SK-N-SH (cell line): Measurements from ENCODE around the gene PCDHGA9. TPM values are rescaled to one million over a fixed set of nuclear protein-coding genes. Genes with fewer than 3 reads are reported as not detected.

ENCODE experiments used
- CTCF ChIA-PET: fragments of 300-600, 350-600 bp; formaldehyde crosslinking; extraction: SDS; loops from one replicate; lab custom pipeline; 2021; lab: Yijun Ruan, JAX
- POLR2A ChIA-PET: fragments of 350-600 bp; sonication (Branson Sonifier 250); formaldehyde crosslinking; extraction: SDS; loops from one replicate; lab custom pipeline; 2020; ENCODE audit warnings: antibody characterized with exemption, inconsistent platforms; lab: Yijun Ruan, JAX
- DNase-seq: peaks from one replicate; pipeline ENCODE4 v3.0.0; 2012
- H2AFZ ChIP-seq: fragments of 200-600 bp; sonication (generic); 2 replicates; pipeline ENCODE4 v1.8.1; 2016; ENCODE audit warnings: antibody characterized with exemption, mild to moderate bottlenecking, low read depth
- H3F3A ChIP-seq: fragments of 200-600 bp; sonication (generic); replicated peaks from 2 replicates; pipeline ENCODE3; 2016; ENCODE audit warnings: antibody characterized with exemption, mild to moderate bottlenecking; ENCODE audit not compliant: insufficient read depth
- H3K27ac ChIP-seq, 2 experiments: fragments of 200-500 bp in 1 of 2; fragments of 200-600 bp in 1 of 2; sonication (Bioruptor generic) in 1 of 2; sonication (generic), shearing (Covaris generic) in 1 of 2; 2 replicates each; pipeline versions ENCODE4 v1.5.1 to v1.6.1; 2014 to 2016; ENCODE audit warnings: low read depth in 2 of 2, inconsistent platforms in 1 of 2, low read length in 1 of 2, mild to moderate bottlenecking in 1 of 2, mixed read lengths in 1 of 2
- H3K27me3 ChIP-seq: fragments of 200-600 bp; sonication (generic), shearing (Covaris generic); 2 replicates; pipeline ENCODE4 v1.6.1; 2016; ENCODE audit warnings: mixed run types; ENCODE audit not compliant: insufficient read depth
- H3K36me3 ChIP-seq, 2 experiments: fragments of 200-500 bp in 1 of 2; fragments of 200-600 bp in 1 of 2; sonication (Bioruptor generic) in 1 of 2; sonication (generic) in 1 of 2; replicated peaks in 1 of 2; 2 replicates each; pipeline versions ENCODE3 to v1.5.1; 2014 to 2016; ENCODE audit warnings: low read length in 1 of 2, mild to moderate bottlenecking in 1 of 2; ENCODE audit not compliant: insufficient read depth in 2 of 2, control insufficient read depth in 1 of 2
- H3K4me1 ChIP-seq, 2 experiments: fragments of 200-500 bp in 1 of 2; fragments of 200-600 bp in 1 of 2; sonication (Bioruptor generic) in 1 of 2; sonication (generic), shearing (Covaris generic) in 1 of 2; 2 replicates each; pipeline versions ENCODE4 v1.5.1 to v1.6.1; 2014 to 2016; ENCODE audit warnings: low read depth in 1 of 2, low read length in 1 of 2, mixed run types in 1 of 2; ENCODE audit not compliant: insufficient read depth in 2 of 2, control insufficient read depth in 1 of 2
- H3K4me2 ChIP-seq: fragments of 200-600 bp; sonication (generic), shearing (Covaris generic); 2 replicates; pipeline ENCODE4 v1.6.1; 2017; ENCODE audit warnings: mixed run types
- H3K4me3 ChIP-seq, 2 experiments: fragments of 200-500 bp in 1 of 2; fragments of 200-600 bp in 1 of 2; sonication (Bioruptor generic) in 1 of 2; sonication (generic), shearing (Covaris generic) in 1 of 2; 2 replicates each; pipeline versions ENCODE4 v1.5.1 to v1.8.1; 2014 to 2016; ENCODE audit warnings: low read depth in 2 of 2, inconsistent platforms in 1 of 2, low read length in 1 of 2, mild to moderate bottlenecking in 1 of 2, mixed read lengths in 1 of 2, moderate library complexity in 1 of 2
- H3K79me2 ChIP-seq: fragments of 200-600 bp; sonication (generic); 2 replicates; pipeline ENCODE4 v1.8.1; 2017; ENCODE audit warnings: mild to moderate bottlenecking; ENCODE audit not compliant: insufficient read depth
- H3K9ac ChIP-seq: fragments of 200-600 bp; sonication (generic); 2 replicates; pipeline ENCODE4 v1.6.1; 2017; ENCODE audit warnings: mixed run types
- H3K9me2 ChIP-seq: fragments of 200-600 bp; sonication (generic); 2 replicates; pipeline ENCODE4 v1.6.1; 2017; ENCODE audit warnings: mixed run types
- H3K9me3 ChIP-seq: fragments of 200-600 bp; sonication (generic); 2 replicates; pipeline ENCODE4 v1.6.1; 2017; ENCODE audit warnings: mixed run types, mild to moderate bottlenecking, moderate library complexity
- H4K20me1 ChIP-seq: fragments of 200-600 bp; sonication (generic); 2 replicates; pipeline ENCODE4 v1.6.1; 2017; ENCODE audit warnings: mild to moderate bottlenecking, mixed run types; ENCODE audit not compliant: insufficient read depth
- ELF1 ChIP-seq: IDR thresholded peaks from 2 replicates; pipeline ENCODE4 v1.4.0; 2012
- EP300 ChIP-seq, 2 experiments: IDR thresholded peaks; 2 replicates each; pipeline versions ENCODE4 v1.4.0 to v1.6.1; 2012; ENCODE audit warnings: borderline replicate concordance in 1 of 2, low read depth in 1 of 2, low read length in 1 of 2
- EZH2phosphoT487 ChIP-seq: fragments of 200-600 bp; sonication (generic); IDR thresholded peaks from 2 replicates; pipeline ENCODE4 v1.6.1; 2017; ENCODE audit warnings: low read depth, mixed run types, mild to moderate bottlenecking, antibody characterized with exemption, moderate library complexity, borderline replicate concordance
- FOSL2 ChIP-seq: IDR thresholded peaks from 2 replicates; pipeline ENCODE4 v1.4.0; 2012; ENCODE audit warnings: low read depth, mild to moderate bottlenecking, moderate library complexity, borderline replicate concordance
- FOXM1 ChIP-seq: IDR thresholded peaks from 2 replicates; pipeline ENCODE4 v1.4.0; 2012; ENCODE audit warnings: low read depth, mild to moderate bottlenecking
- GABPA ChIP-seq: IDR thresholded peaks from 2 replicates; pipeline ENCODE4 v1.4.0; 2012; ENCODE audit warnings: low read depth, mild to moderate bottlenecking
- GATA2 ChIP-seq: sonication (generic); formaldehyde crosslinking; IDR thresholded peaks from 2 replicates; pipeline ENCODE4 v1.5.0; 2020; ENCODE audit warnings: mild to moderate bottlenecking, missing genetic modification reagents
- MEF2A ChIP-seq: IDR thresholded peaks from 2 replicates; pipeline ENCODE4 v1.4.0; 2012; ENCODE audit warnings: low read depth, borderline replicate concordance
- MXI1 ChIP-seq: IDR thresholded peaks from 2 replicates; pipeline ENCODE4 v1.6.1; 2012; ENCODE audit warnings: mild to moderate bottlenecking, low read depth, low read length, improper control_type of control experiment
- NFIC ChIP-seq: IDR thresholded peaks from 2 replicates; pipeline ENCODE4 v1.4.0; 2012; ENCODE audit warnings: borderline replicate concordance
- NRF1 ChIP-seq: IDR thresholded peaks from 2 replicates; pipeline ENCODE4 v1.6.1; 2012; ENCODE audit warnings: low read depth, mild to moderate bottlenecking, low read length
- PBX3 ChIP-seq: IDR thresholded peaks from 2 replicates; pipeline ENCODE4; 2012
- RCOR1 ChIP-seq: fragments of 150-350 bp; IDR thresholded peaks from 2 replicates; pipeline ENCODE4 v1.6.1; 2017; ENCODE audit warnings: antibody characterized with exemption, low read length
- RXRA ChIP-seq: IDR thresholded peaks from 2 replicates; pipeline ENCODE4 v1.4.0; 2012; ENCODE audit warnings: low read depth, mild to moderate bottlenecking, borderline replicate concordance
- TAF1 ChIP-seq: IDR thresholded peaks from 2 replicates; pipeline ENCODE4 v1.6.1; 2012; ENCODE audit warnings: low read depth, mild to moderate bottlenecking, low read length, moderate library complexity, borderline replicate concordance
- TCF12 ChIP-seq: IDR thresholded peaks from 2 replicates; pipeline ENCODE4 v1.4.0; 2012
- YY1 ChIP-seq: IDR thresholded peaks from 2 replicates; pipeline ENCODE4 v1.4.0; 2012; ENCODE audit warnings: low read depth, mild to moderate bottlenecking
- WGBS: methylation state at CpG from one replicate; pipeline ENCODE4 v1.1.6; 2017; ENCODE audit warnings: low lambda C conversion rate; 5-methylcytosine and 5-hydroxymethylcytosine counted together
- polyA plus RNA-seq, 3 experiments: library from polyadenylated mRNA; depleted of rRNA; stranded (reverse); fragments of >200 nt; gene quantifications; 2 replicates each; pipeline ENCODE4 v1.2.3, GENCODE V29; 2012
- TF ChIP-seq, protein P1 (sequence below): fragments of 200-600 bp; sonication (generic); IDR thresholded peaks from 2 replicates; pipeline ENCODE4 v1.6.1; 2017; ENCODE audit warnings: antibody characterized with exemption, mild to moderate bottlenecking, moderate library complexity

PCDHGA9 gene
- polyA plus RNA-seq, 1 of the 3 experiments (the other 2 are of a cell fraction), result 0.16 TPM

DNA sequence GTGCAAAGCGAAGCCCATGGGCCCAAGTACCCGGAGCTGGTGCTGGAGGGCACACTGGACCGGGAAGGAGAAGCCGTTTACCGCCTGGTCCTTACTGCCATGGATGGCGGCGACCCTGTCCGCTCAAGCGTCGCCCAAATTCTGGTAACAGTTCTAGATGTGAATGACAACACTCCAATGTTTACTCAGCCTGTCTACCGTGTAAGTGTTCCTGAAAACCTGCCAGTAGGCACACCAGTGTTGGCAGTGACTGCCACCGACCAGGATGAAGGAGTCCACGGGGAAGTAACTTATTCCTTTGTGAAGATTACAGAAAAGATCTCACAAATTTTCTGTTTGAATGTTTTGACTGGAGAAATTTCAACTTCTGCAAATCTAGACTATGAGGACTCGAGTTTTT lies 28.0 kb upstream of the PCDHGA9 start:
- H3K79me2 ChIP-seq, result no peaks in the 10 kb centered on the region
- H3K36me3 ChIP-seq, result peaks cover 0 to 14% of the 10 kb centered on the region in 2 experiments
- H2AFZ ChIP-seq, result no peak overlapping the region
- 69% methylated on average over 14 of the region's 14 CpGs for WGBS
- POLR2A ChIA-PET, result no interaction called here
- no peaks in the 10 kb centered on the region for H3K27me3 ChIP-seq
- H3K9me2 ChIP-seq, result no peaks in the 10 kb centered on the region
- H3K9ac ChIP-seq, result no peak overlapping the region
- H3F3A ChIP-seq, result no peaks in the 10 kb centered on the region
- no peak overlapping the region for H3K4me3 ChIP-seq
- no peaks in the 10 kb centered on the region for H3K4me1 ChIP-seq
- TF ChIP-seq TAF1, result no peak
- TF ChIP-seq FOXM1, result no peak
- TF ChIP-seq MEF2A, result no peak
- TF ChIP-seq ELF1, result no peak
- TF ChIP-seq NRF1, result no peak
- no peak for TF ChIP-seq EZH2phosphoT487
- no peak for TF ChIP-seq MXI1
- TF ChIP-seq FOSL2, result no peak
- no peak for TF ChIP-seq RXRA
- no peak for TF ChIP-seq EP300 (IDR thresholded peaks at IDR 0.05; ENCODE audit: borderline replicate concordance in 1 of 2, low read depth in 1 of 2, low read length in 1 of 2)
- TF ChIP-seq TCF12, result no peak
- no peak for TF ChIP-seq GABPA
- TF ChIP-seq YY1, result no peak
- TF ChIP-seq NFIC, result no peak
- TF ChIP-seq RCOR1, result no peak
- no peak for TF ChIP-seq PBX3
- TF ChIP-seq, protein P1, sequence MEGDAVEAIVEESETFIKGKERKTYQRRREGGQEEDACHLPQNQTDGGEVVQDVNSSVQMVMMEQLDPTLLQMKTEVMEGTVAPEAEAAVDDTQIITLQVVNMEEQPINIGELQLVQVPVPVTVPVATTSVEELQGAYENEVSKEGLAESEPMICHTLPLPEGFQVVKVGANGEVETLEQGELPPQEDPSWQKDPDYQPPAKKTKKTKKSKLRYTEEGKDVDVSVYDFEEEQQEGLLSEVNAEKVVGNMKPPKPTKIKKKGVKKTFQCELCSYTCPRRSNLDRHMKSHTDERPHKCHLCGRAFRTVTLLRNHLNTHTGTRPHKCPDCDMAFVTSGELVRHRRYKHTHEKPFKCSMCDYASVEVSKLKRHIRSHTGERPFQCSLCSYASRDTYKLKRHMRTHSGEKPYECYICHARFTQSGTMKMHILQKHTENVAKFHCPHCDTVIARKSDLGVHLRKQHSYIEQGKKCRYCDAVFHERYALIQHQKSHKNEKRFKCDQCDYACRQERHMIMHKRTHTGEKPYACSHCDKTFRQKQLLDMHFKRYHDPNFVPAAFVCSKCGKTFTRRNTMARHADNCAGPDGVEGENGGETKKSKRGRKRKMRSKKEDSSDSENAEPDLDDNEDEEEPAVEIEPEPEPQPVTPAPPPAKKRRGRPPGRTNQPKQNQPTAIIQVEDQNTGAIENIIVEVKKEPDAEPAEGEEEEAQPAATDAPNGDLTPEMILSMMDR, result no peak
- TF ChIP-seq GATA2 (CRISPR knock-in tag), result no peak
- H3K4me2 ChIP-seq, result no peak overlapping the region
- no peak overlapping the region for H3K27ac ChIP-seq
- H4K20me1 ChIP-seq, result no peaks in the 10 kb centered on the region
- CTCF ChIA-PET, result interaction anchor here (0.7 to 1.8 kb wide), 6 partner anchors 12 to 193 kb away, joined by 3 to 8 read pairs (median 4); partner anchors contain the start of gene PCDHB14
- DNase-seq, result no peak
- no peaks in the 10 kb centered on the region; the same call in 1 of the 2 replicates for H3K9me3 ChIP-seq
